Stimulated activated CD4-positive, alpha-beta T cell treated with anti-CD3 and anti-CD28 coated beads, Interleukin-15, amount 100 ng/mL, for 24 hours (primary cell): Measurements from ENCODE around the gene YJEFN3.
A peak's percentile ranks its signal among the peaks of the same experiment; 100 is the strongest.

ENCODE experiments used
- DNase-seq: peaks from one replicate; pipeline ENCODE4 v3.0.0-alpha.2; 2020

Gene YJEFN3

DNA sequence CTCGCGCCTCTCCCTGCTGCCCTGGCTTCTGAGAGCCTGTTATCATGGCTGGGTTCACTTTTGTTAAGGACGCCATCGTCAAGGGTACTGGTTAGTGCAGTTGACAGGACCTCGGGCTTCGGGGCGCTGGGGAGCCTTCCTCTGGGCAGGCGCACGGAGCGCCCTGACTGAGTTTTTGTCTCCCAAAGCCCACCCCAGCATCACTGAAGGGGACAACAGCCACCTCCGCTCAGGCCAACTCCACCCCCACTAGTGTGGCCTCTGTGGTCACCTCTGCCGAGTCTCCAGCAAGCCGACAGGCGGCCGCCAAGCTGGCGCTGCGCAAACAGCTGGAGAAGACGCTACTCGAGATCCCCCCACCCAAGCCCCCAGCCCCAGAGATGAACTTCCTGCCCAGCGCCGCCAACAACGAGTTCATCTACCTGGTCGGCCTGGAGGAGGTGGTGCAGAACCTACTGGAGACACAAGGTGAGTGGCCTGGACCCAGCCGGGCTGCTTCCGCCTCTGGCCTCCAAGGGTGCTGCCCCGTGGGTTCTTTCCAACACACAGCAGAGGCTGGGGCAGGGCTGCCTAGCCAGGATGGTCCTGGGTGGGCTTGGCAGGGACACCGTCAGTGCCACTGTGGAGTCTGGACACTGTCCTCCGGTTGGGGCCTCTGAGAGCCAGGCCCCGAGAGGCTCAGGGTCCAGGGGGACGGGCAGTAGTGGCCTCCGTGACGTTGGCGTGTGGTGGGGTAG, 30.3 kb upstream of the YJEFN3 start:
- DNase-seq = no peak

DNA sequence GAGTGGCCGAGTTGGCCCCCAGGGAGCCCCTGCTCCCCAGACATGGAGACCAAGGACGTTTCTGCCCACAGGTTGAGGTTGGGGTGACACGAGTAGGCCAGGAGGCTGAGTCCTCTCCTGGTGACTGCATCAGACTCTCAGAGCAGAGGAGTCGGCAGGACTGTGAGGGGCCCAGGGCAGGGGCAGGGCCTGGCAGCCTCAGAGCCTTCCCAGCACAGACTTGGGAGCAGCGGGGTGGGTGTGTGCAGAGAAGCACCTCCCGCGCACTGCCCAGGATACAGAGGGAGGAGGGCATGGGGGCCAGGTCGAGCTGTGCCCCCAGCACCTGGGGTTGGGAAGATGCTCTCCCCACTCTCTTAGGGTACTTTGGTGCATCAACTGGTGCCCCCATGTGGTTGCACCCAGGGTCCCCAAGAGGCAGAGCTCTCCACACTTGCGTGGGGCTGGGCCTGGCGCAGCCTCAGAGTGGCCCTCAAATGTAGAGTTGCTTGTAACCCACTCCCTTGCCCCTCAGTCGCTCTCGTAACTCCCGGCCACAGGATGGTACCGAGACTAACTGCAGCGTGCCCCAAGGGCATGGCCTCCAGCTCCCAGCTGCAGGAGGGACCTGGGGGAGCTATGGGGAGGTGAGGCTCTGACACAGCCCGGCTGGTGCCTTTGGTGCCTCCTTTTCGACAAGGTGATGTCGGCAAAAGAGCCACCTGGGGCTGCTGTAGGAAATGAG, 29.3 kb upstream of the YJEFN3 start:
- DNase-seq = no peak

DNA sequence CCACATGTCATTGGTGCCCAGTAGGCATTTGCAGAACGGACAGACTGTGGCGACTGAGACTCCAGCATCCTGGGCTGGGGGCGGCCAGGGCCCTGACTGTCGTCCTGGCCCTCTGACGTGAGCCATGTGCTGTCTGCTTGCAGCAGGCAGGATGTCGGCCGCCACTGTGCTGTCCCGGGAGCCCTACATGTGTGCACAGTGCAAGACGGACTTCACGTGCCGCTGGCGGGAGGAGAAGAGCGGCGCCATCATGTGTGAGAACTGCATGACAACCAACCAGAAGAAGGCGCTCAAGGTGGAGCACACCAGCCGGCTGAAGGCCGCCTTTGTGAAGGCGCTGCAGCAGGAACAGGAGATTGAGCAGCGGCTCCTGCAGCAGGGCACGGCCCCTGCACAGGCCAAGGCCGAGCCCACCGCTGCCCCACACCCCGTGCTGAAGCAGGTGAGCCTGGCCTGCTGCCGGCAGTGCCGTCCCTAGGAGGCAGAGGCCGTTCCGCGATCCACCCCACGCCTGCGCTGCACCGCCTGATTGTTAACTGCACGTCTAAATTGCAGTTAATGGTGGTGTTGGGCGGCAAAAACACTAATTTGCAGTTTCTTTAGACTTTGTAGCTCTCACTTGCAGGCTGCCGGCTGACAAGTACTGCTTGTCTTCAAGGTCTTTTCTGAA, 27.6 kb upstream of the YJEFN3 start:
- no peak for DNase-seq

DNA sequence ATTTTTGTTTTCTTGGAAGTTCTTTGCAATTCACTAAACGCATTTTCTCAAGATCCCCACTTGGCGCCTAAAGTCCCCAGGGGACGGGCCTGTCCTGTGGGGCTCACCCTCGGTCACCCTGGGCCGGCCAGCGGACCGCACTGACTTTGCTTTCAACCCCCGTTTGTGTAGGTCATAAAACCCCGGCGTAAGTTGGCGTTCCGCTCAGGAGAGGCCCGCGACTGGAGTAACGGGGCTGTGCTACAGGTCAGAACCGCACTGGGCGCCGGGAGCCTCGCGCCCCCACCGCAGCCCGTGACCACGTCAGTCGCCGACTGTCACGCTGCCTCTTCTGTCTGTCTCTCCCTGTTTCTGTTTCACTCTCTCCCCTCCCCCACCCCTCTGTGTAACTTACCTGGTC, 26.9 kb upstream of the YJEFN3 start:
- no peak for DNase-seq

DNA sequence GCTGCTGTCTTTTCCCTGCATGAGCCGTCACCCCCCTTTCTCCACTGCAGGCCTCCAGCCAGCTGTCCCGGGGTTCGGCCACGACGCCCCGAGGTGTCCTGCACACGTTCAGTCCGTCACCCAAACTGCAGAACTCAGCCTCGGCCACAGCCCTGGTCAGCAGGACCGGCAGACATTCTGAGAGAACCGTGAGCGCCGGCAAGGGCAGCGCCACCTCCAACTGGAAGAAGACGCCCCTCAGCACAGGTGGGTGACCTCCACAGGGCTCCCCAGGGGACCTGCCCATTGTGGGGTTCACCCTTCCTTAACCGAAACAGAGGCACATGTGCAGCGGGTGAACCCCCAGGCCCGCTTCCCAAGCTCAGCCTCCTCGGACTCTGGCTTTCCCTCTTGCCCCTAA, 26.4 kb upstream of the YJEFN3 start:
- no peak for DNase-seq

DNA sequence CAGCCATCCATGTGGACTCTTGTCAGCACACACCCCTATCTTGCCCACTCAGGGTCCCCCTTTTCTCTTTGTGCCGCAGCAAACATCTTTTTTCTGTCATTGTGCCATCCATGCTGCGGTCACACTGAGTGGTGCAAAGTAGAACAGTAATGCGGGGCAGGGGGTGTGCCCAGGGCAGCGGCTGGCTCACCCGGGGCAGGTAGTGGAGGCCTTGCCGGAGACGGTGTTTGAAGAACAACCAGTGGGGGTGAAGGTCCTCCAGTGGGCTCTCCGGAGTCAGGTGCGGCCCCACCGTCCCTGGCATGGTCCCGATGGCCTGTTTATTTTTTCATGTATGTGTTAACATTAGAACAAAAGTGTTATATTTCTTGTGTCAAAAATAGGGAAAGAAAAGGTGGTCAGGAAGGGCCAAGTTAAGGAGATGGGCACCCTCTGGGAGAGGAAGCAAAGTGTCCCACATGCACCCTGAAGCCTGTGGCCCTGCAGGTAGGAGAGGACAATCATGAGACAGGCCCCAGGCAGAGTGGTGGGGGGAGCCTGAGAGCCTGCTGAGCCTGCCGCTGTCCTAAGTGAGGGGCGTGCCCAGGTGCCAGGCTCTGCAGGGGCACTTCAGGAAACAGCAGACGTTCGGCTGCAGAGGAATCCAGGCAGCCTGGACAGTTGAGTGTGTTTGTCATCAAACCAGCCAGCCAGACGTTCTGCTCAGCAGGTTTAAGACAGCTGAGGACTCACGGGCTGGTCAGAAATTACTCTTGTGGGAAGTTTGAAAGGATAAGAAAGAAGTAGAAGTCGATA, 25.7 kb upstream of the YJEFN3 start:
- no peak for DNase-seq

DNA sequence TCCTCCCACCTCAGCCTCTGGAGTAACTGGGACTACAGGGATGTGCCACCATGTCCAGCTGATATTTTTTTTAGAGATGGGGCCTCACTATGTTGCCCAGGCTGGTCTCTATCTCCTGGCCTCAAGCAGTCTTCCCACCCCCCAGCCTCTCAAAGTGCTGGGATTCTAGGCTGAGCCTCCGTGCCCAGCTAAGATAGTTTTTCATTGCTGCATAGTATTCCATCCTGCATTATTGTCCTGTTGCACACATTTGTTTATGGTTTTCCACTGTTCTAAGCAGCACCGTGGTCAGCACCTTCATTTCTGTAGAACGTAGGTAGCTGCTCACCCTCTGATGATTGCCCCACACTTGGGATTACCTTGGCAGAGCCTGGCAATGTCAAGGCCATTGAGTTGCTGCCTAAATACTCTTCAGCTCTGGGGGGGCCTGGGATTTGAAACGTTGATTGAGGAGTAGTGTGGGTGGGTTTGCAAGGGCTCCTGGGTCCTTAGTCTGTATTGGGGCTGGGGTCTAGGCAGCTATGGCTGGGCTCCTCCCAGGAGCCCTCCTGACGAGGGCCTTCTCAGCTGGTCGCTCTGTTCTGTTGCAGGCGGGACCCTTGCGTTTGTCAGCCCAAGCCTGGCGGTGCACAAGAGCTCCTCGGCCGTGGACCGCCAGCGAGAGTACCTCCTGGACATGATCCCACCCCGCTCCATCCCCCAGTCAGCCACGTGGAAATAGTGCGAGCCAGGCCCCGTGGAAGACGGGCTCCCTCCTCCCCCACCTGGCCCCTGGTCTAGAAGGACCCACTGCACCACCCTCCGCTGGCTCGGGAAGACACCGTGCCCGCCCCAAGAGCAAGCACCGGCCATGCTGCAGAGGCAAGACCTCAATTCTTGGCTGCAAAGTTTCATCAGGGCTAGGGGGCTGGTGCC, 23.7 kb upstream of the YJEFN3 start:
- no peak for DNase-seq

DNA sequence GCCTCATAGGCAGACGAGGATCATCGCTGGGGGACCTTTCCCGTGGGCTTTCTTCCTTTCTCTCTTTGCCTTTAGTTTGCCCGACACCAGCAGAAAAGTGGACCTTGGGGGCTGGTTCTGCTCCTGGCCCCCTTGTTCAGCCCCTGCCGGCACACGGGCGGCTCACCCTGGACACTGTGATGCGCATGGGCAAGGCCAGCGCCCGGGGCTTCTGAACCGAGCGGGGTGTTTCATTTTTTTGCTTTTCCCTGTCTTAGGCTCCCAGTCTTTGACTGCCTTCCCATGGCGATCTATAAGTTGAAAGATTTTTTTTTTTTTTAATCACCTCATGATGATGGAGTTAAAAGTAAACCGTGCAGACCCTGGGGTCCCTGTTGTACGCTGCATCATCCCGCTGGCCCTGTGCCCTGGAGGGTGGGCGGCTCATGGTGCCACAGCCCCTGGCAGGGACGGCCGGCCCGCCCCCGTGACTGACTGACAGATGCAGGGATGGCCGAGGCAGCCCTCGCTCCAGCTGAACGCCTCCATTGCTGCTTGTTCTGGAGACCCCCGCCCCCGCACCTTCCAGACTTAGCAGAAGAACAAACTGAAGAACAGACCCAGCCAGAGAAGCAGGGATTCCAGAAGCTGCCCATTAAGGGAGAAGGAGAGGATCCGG, 22.9 kb upstream of the YJEFN3 start:
- no peak for DNase-seq

DNA sequence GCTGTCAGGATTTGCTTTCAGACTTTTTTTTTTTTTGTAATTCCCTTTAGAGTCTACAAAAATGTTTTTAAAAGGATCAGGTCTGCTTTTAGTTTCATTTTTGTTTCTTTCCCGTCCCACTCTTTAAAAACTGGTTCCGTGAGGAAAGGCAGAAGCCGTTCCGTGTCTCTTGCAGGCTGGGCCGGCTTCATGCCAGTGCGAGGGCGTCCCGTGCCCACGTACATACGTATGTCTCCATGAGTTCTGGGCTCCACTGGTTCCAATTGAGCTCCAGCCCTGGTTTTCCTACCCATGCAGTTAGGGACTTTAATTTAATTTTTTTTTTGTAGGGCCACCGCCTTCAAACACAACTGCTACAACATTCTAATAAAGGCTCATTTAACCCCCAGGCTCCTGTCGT, 22.1 kb upstream of the YJEFN3 start:
- DNase-seq = no peak

DNA sequence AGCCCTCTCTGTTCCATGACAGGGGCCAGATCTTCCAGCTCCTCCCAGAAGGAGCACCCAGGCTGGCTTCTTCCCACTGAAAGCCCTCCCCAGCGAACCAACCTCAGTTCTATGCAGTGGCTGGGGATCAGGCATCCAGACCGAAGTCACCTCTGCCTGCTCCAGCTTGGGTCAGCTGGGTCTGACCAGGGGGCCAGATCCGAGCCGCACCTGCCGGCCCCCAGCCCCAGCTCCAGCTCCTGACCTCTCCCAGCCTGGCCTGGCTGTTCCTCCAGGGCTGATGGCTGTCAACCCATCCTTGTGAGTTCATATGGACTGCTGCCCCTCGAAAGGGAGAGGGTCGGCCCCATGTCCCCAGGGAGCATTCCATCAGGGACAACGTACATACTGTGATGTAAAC, 21.4 kb upstream of the YJEFN3 start:
- DNase-seq = no peak

DNA sequence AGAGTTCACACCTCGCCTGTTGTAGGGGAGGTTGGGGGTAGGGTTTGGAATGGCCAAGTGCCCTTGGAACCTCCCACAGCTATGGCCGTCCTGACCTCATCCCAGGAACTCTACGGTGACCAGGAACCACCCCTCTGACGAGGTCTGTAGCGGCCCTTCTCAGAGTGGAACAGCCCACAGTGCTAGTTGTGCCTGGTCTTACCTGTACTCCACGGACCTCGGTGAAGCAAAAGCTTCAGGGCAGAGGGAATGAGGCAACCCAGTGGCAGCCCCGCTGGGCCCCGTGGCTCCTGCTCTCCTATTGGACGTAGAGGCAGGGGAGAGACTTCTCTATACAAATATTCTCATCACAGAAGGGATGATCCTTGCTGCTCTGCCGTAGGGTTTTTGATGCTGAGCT, 20.5 kb upstream of the YJEFN3 start:
- DNase-seq = no peak

DNA sequence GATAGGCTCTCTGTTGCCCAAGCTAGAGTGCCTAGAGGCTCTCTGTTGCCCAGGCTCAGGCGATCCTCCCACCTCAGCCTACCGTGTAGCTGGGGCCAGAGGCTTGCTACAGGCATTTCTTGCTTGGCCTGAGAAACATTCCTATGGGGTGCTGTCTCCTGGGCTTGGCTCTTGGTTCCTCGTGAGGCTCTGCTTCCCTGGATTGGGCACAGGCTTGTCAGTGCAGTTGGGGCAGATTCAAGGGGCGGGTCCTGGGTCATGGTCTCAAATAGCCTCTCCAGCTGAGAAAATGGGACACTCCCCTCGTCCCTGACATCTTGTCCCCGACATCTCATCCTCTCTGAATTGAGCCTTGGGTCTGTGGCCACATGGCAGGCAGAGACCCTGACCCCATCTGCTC, 18.3 kb upstream of the YJEFN3 start:
- no peak for DNase-seq

DNA sequence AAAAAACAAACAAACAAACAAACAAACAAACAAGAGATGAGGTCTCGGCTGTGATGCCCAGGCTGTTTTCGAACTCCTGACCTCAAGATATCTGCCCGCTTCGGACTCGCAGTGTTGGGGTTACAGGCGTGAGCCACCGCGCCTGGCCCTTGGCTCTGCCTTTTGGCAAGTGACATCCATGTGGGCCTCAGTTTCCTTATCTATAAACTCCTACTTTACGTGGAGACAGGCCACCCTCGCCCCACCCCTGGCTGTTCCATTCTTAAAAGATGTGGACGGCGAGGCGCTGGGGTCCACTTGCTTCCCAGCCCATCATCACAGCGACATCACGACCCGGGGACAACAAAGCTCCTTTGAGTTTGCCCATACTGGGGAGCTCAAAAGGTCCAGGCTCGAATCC, 15.0 kb upstream of the YJEFN3 start:
- DNase-seq = no peak

DNA sequence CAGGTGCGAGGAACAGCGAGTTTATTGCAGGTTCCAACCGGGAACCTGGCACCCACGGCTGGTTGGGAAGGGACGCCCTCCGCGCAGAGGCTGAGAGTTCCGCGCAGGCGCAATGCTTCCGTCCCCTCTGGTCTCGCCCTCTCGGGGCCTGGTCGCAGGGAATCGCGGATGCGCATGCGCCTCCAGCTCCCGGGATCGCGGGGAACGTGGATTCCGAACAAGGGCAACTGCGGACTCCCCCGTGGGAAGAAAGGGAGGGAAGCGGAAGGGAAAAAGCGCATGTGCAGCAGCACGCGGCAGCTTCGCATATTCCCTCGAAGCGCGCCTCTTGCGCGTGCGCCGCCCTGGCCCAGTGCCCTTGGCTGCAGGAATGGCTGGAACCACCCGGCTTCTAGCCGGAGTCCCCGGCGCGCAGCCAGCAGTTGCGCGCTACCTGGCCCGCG, 14.5 kb upstream of the YJEFN3 start:
- peak; percentile 37 for DNase-seq

DNA sequence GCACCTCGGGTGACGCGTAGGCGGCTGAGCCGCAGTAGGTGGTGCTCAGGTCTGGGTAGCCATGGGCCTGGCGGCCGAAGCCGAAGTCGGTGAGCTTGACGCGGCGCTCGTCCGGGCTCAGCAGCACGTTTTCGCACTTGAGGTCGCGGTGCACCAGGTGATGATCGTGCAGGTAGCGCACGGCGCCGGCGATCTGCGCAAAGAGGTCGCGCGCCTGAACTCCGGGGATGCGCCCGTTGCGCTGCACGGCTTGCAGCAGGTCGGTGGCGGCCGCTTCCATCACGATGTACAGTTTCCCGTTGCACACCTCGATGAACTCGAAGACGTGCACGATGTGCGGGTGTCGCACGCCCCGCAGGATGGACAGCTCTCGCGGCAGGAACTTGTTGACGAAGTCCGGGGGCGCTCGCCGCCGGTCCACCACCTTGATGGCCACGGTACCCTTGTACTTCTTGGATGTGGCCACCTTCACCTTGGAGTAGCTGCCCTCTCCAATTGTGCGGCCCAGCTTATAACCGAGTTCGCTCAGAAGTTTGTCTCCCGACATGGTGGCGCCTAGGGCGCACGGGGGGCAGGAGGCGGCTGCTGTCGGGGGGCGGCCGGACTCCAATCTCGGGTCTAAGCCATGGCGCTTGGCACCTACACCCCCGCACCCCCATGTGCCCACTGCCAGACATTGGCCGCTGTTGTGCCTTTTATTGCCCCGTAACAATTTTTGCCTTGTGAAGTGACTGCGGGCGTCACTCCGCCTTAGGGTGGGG, 13.7 kb upstream of the YJEFN3 start, which contains the start of gene TSSK6:
Gene TSSK6 (minus strand): TSS at position 668 of the 761 bp plus-strand sequence. CDS start 121 bp downstream, at position 547.
- no peak for DNase-seq

DNA sequence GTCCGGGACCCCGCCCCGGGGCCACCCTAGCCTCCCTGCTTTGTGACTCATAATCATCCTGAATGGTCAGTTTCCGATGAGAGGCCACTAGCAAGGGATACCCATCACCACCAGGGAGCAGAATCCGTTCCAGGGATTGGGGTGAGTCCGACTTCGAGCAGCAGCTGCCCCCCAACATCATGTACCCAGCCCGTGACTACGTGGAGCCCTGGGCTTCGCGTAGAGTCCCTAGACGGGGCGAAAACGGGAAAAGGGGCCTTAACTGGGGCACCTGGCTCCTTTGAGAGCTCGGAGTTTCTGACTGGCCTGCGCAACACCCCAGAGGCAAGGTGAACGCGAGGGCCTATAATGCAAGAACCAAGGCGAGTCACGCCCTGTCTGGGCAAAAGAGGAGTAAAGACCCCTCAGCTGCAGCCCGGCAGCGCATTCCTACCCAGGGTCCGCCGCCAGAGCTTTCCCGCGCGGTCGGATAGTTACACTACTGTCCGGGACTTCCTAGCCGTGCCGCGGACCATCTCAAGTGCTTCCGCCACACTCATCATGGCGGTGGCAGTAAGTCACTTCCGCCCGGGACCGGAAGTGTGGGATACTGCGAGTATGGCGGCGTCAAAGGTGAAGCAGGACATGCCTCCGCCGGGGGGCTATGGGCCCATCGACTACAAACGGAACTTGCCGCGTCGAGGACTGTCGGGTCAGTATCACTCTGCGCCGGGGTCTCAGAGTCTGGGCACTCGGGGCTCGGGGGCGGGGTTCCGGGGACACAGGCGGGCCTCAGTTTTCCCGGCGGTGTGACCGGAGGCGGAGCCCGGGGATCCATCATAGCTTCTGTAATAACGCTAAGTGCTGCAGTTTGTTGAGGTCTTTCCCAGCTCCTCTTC, 12.8 kb upstream of the YJEFN3 start, which contains the start of gene NDUFA13:
Gene NDUFA13 (plus strand): TSS at position 584 of the 878 bp plus-strand sequence. CDS start 14 bp downstream, at position 598.
- DNase-seq = peak; percentile 92

DNA sequence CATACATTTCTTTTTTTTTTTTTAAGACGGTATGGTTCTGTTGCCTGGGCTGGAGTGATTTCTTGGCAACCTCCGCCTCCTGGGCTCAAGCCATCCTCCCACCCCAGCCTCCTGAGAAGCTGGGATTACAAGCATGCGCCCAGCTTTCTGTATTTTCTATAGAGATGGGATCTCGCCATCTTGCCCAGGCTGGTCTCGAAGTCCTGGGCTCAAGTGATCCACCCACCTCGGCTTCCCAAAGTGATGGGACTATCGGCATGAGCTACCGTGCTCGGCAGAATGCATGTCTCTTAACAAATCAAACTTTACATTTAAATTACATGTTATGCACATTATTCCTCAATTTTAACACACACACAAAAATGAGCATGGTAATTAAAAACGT, 11.5 kb upstream of the YJEFN3 start:
- DNase-seq = no peak

DNA sequence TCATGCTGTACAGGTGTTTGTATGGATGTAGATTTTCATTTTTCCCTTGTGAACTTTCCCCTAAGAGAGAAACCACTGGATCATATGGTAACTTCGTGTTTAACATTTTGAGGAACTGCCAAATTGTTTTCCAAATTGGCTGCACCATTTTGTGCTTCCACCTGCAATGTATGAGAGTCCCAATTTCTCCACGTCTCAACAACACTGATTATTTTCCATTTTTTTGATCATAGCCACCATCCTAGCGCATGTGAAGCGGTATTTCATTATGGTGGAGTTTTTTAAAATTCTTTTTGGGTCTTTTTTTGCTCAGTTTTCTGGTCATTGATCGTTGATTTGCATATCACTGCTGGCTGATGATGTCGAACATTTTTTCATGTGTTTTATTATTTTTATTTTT, 7.7 kb upstream of the YJEFN3 start:
- DNase-seq = no peak

DNA sequence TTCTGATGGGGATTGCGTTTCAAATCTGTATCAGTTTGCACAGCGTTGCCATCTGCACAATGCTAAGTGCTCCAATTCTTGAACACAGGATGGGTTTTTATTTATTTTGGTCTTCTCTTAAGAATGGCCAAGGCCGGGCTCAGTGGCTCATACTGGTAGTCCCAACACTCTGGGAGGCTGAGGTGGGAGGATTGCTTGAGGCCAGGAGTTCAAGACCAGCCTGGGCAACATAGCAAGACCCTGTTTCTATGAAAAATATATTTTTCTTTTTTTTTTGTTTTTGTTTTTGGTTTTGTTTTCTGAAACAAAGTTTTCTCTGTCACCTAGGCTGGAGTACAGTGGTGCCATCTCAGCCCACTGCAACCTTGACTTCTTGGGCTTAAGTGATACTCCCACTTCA, 5.5 kb upstream of the YJEFN3 start:
- no peak for DNase-seq
